ENCODE data around the gene PRKG1.
"Not testable (repeated sequence)": the region's sequence is repeated elsewhere in the genome, so short reads cannot be mapped to it uniquely, and the experiment has no call there.

Gene PRKG1

DNA sequence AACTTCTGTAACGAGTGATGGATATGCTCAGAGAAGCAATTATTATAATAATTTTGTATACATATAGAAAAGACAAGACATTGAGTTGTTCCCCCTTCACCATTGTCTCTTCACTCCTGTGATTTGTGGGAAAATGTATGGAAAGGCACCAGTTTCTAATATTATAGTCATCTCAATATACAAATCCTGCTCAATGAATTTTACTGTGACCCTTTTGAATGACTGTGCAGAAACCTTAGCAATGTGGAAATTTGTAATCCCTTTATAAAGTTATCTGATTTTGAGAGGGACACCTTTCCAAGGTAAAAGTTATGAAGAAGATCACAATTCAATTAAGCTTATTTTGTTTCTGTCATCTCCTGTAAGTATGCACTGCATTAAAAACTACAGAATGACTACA lies 1165.5 kb downstream of the PRKG1 start:
- DNase-seq: no peak
- no peaks in the 10 kb centered on the region for H3K36me3 ChIP-seq (ENCODE audit: control insufficient read depth in 4 of 4, insufficient read depth in 4 of 4, low read length in 3 of 4)
- H3K4me3 ChIP-seq (ENCODE audit: control insufficient read depth in 1 of 7, extremely low read depth in 1 of 7, insufficient read depth in 4 of 7, low read depth in 2 of 7, low read length in 6 of 7): no peak overlapping the region
- no peaks in the 10 kb centered on the region for H3K4me1 ChIP-seq (ENCODE audit: control extremely low read depth in 1 of 4, control insufficient read depth in 4 of 4, insufficient read depth in 4 of 4, low read length in 3 of 4)
- WGBS (ENCODE audit: insufficient coverage): no CpG with 5 or more reads among the region's 1 CpG
- H3K27me3 ChIP-seq (replicated peaks in 2 of 5; ENCODE audit: control insufficient read depth in 4 of 5, insufficient read depth in 5 of 5, low read length in 4 of 5): no peaks in the 10 kb centered on the region
- ChIA-PET POLR2A (no interaction called here), CTCF (no interaction called here)
- H3K9me3 ChIP-seq (ENCODE audit: control extremely low read depth in 1 of 5, control insufficient read depth in 4 of 5, insufficient read depth in 2 of 5, low read depth in 1 of 5, low read length in 4 of 5): no peaks in the 10 kb centered on the region
- H3K27ac ChIP-seq (ENCODE audit: insufficient read depth in 1 of 2, low read depth in 1 of 2, low read length in 2 of 2, poor library complexity in 1 of 2, severe bottlenecking in 2 of 2): no peak overlapping the region

GRCh38 chr10:52245547-52245946 lies 1171.3 kb downstream of the PRKG1 start:
- 100% methylated on average over 2 of the region's 2 CpGs for WGBS (ENCODE audit: insufficient coverage)
- H3K36me3 ChIP-seq (ENCODE audit: control insufficient read depth in 4 of 4, insufficient read depth in 4 of 4, low read length in 3 of 4): no peaks in the 10 kb centered on the region
- no peak overlapping the region for H3K4me3 ChIP-seq (ENCODE audit: control insufficient read depth in 1 of 7, extremely low read depth in 1 of 7, insufficient read depth in 4 of 7, low read depth in 2 of 7, low read length in 6 of 7)
- no peaks in the 10 kb centered on the region for H3K4me1 ChIP-seq (ENCODE audit: control extremely low read depth in 1 of 4, control insufficient read depth in 4 of 4, insufficient read depth in 4 of 4, low read length in 3 of 4)
- H3K27me3 ChIP-seq (replicated peaks in 2 of 5; ENCODE audit: control insufficient read depth in 4 of 5, insufficient read depth in 5 of 5, low read length in 4 of 5): no peaks in the 10 kb centered on the region
- H3K27ac ChIP-seq (ENCODE audit: insufficient read depth in 1 of 2, low read depth in 1 of 2, low read length in 2 of 2, poor library complexity in 1 of 2, severe bottlenecking in 2 of 2): no peak overlapping the region
- H3K9me3 ChIP-seq (ENCODE audit: control extremely low read depth in 1 of 5, control insufficient read depth in 4 of 5, insufficient read depth in 2 of 5, low read depth in 1 of 5, low read length in 4 of 5): no peaks in the 10 kb centered on the region
- ChIA-PET CTCF (no interaction called here), POLR2A (no interaction called here)
- no peak for DNase-seq

DNA sequence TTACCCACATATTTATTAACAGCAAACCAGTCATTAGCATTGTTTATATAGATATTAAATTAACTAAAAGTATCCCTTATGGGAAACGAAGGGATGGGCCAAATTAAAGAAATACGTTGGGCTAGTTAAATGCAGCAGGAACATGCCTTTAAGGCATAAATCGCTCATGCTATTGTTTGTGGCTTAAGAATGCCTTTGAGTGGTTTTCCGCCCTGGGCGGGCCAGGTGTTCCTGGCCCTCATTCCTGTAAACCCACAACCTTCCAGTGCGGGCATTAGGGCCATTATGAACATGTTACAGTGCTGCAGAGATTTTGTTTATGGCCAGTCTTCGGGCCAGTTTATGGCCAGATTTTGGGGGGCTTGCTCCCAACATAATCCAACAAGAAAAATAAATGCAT lies 1173.6 kb downstream of the PRKG1 start:
- POLR2A ChIA-PET; H3K36me3 ChIP-seq (ENCODE audit: control insufficient read depth in 4 of 4, insufficient read depth in 4 of 4, low read length in 3 of 4); CTCF ChIA-PET; DNase-seq; H3K9me3 ChIP-seq (ENCODE audit: control extremely low read depth in 1 of 5, control insufficient read depth in 4 of 5, insufficient read depth in 2 of 5, low read depth in 1 of 5, low read length in 4 of 5); H3K27ac ChIP-seq (ENCODE audit: insufficient read depth in 1 of 2, low read depth in 1 of 2, low read length in 2 of 2, poor library complexity in 1 of 2, severe bottlenecking in 2 of 2); H3K4me1 ChIP-seq (ENCODE audit: control extremely low read depth in 1 of 4, control insufficient read depth in 4 of 4, insufficient read depth in 4 of 4, low read length in 3 of 4); H3K4me3 ChIP-seq (ENCODE audit: control insufficient read depth in 1 of 7, extremely low read depth in 1 of 7, insufficient read depth in 4 of 7, low read depth in 2 of 7, low read length in 6 of 7); H3K27me3 ChIP-seq (replicated peaks in 2 of 5; ENCODE audit: control insufficient read depth in 4 of 5, insufficient read depth in 5 of 5, low read length in 4 of 5): not testable (repeated sequence)
- WGBS (ENCODE audit: insufficient coverage): 100% methylated on average over 4 of the region's 7 CpGs

DNA sequence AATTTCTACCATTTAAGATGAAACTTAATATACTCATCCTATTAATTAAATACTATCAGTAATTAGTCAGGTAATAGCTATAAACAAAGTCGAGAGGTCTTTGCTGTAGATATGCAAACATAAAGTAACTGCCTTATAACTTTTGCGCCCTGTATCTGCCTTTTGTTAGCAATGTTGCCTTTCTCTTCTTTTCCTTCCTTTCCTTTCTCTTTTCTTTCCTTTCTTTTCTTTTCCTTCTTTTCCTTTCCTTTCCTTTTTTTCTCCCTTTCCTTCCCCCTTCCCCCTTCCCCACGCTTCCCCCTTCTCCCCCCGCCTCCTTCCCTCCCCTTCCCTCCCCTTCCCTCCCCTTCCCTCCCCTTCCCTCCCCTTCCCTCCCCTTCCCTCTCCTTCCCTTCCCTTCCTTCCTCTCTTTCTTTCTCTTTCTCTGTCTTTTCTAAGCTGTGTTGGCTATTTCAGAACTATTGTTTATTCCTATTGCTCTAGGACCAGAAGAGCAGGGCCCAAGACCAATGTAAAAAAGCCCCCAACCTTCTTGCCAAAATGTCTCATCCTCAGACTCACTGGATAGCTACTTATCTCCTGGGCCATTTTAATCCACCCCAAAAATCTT lies 1174.5 kb downstream of the PRKG1 start:
- POLR2A ChIA-PET: no interaction called here
- Histone ChIP-seq H3K36me3 (ENCODE audit: control insufficient read depth in 4 of 4, insufficient read depth in 4 of 4, low read length in 3 of 4) (no peaks in the 10 kb centered on the region), H3K9me3 (ENCODE audit: control extremely low read depth in 1 of 5, control insufficient read depth in 4 of 5, insufficient read depth in 2 of 5, low read depth in 1 of 5, low read length in 4 of 5) (no peaks in the 10 kb centered on the region), H3K4me1 (ENCODE audit: control extremely low read depth in 1 of 4, control insufficient read depth in 4 of 4, insufficient read depth in 4 of 4, low read length in 3 of 4) (no peaks in the 10 kb centered on the region), H3K27me3 (replicated peaks in 2 of 5; ENCODE audit: control insufficient read depth in 4 of 5, insufficient read depth in 5 of 5, low read length in 4 of 5) (no peaks in the 10 kb centered on the region), H3K27ac (ENCODE audit: insufficient read depth in 1 of 2, low read depth in 1 of 2, low read length in 2 of 2, poor library complexity in 1 of 2, severe bottlenecking in 2 of 2) (no peak overlapping the region), H3K4me3 (ENCODE audit: control insufficient read depth in 1 of 7, extremely low read depth in 1 of 7, insufficient read depth in 4 of 7, low read depth in 2 of 7, low read length in 6 of 7) (no peak overlapping the region)
- CTCF ChIA-PET: no interaction called here
- DNase-seq: no peak
- WGBS (ENCODE audit: insufficient coverage): 80% methylated on average over 1 of the region's 4 CpGs

GRCh38 chr10:52249850-52250395 lies 1175.6 kb downstream of the PRKG1 start:
- H3K4me3 ChIP-seq (ENCODE audit: control insufficient read depth in 1 of 7, extremely low read depth in 1 of 7, insufficient read depth in 4 of 7, low read depth in 2 of 7, low read length in 6 of 7): no peak overlapping the region
- no peak for DNase-seq
- no peaks in the 10 kb centered on the region for H3K4me1 ChIP-seq (ENCODE audit: control extremely low read depth in 1 of 4, control insufficient read depth in 4 of 4, insufficient read depth in 4 of 4, low read length in 3 of 4)
- no peaks in the 10 kb centered on the region for H3K9me3 ChIP-seq (ENCODE audit: control extremely low read depth in 1 of 5, control insufficient read depth in 4 of 5, insufficient read depth in 2 of 5, low read depth in 1 of 5, low read length in 4 of 5)
- CTCF ChIA-PET: no interaction called here
- no peaks in the 10 kb centered on the region for H3K27me3 ChIP-seq (replicated peaks in 2 of 5; ENCODE audit: control insufficient read depth in 4 of 5, insufficient read depth in 5 of 5, low read length in 4 of 5)
- WGBS (ENCODE audit: insufficient coverage): 88% methylated on average over 5 of the region's 6 CpGs
- no peak overlapping the region for H3K27ac ChIP-seq (ENCODE audit: insufficient read depth in 1 of 2, low read depth in 1 of 2, low read length in 2 of 2, poor library complexity in 1 of 2, severe bottlenecking in 2 of 2)
- H3K36me3 ChIP-seq (ENCODE audit: control insufficient read depth in 4 of 4, insufficient read depth in 4 of 4, low read length in 3 of 4): no peaks in the 10 kb centered on the region
- POLR2A ChIA-PET: interaction anchor here (0.6 kb wide), 1 partner anchor 1080 kb away, joined by 3 read pairs; no protein-coding TSS in a partner anchor

GRCh38 chr10:52250510-52250909 lies 1176.2 kb downstream of the PRKG1 start:
- POLR2A ChIA-PET: interaction anchor here (0.6 kb wide), 1 partner anchor 1079 kb away, joined by 3 read pairs; no protein-coding TSS in a partner anchor
- WGBS (ENCODE audit: insufficient coverage): 100% methylated on average over 1 of the region's 3 CpGs
- H3K4me1 ChIP-seq (ENCODE audit: control extremely low read depth in 1 of 4, control insufficient read depth in 4 of 4, insufficient read depth in 4 of 4, low read length in 3 of 4): no peaks in the 10 kb centered on the region
- no peaks in the 10 kb centered on the region for H3K9me3 ChIP-seq (ENCODE audit: control extremely low read depth in 1 of 5, control insufficient read depth in 4 of 5, insufficient read depth in 2 of 5, low read depth in 1 of 5, low read length in 4 of 5)
- CTCF ChIA-PET: no interaction called here
- no peak for DNase-seq
- H3K27ac ChIP-seq (ENCODE audit: insufficient read depth in 1 of 2, low read depth in 1 of 2, low read length in 2 of 2, poor library complexity in 1 of 2, severe bottlenecking in 2 of 2): no peak overlapping the region
- H3K4me3 ChIP-seq (ENCODE audit: control insufficient read depth in 1 of 7, extremely low read depth in 1 of 7, insufficient read depth in 4 of 7, low read depth in 2 of 7, low read length in 6 of 7): no peak overlapping the region
- H3K27me3 ChIP-seq (replicated peaks in 2 of 5; ENCODE audit: control insufficient read depth in 4 of 5, insufficient read depth in 5 of 5, low read length in 4 of 5): no peaks in the 10 kb centered on the region
- no peaks in the 10 kb centered on the region for H3K36me3 ChIP-seq (ENCODE audit: control insufficient read depth in 4 of 4, insufficient read depth in 4 of 4, low read length in 3 of 4)

DNA sequence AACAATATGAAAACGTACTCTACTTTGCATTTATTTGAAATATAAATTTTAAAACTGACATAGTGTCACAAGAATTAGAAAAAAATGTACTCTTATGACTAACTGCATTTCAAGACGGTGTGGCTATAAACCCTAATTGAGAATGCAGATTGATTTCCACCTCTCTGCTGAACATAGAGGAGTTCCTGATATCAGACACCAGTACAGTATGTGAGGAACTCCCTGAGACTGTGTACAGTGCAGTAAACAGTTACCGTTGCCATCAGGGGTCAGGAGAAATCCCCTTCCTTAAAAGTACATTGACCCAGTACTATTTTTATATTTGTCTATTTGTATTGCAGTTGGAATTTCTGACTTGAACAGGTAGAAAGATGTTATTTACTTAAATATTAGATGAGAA lies 1178.0 kb downstream of the PRKG1 start:
- 100% methylated on average over 2 of the region's 3 CpGs for WGBS (ENCODE audit: insufficient coverage)
- Histone ChIP-seq H3K4me3 (ENCODE audit: control insufficient read depth in 1 of 7, extremely low read depth in 1 of 7, insufficient read depth in 4 of 7, low read depth in 2 of 7, low read length in 6 of 7) (no peak overlapping the region), H3K9me3 (ENCODE audit: control extremely low read depth in 1 of 5, control insufficient read depth in 4 of 5, insufficient read depth in 2 of 5, low read depth in 1 of 5, low read length in 4 of 5) (no peaks in the 10 kb centered on the region), H3K27ac (ENCODE audit: insufficient read depth in 1 of 2, low read depth in 1 of 2, low read length in 2 of 2, poor library complexity in 1 of 2, severe bottlenecking in 2 of 2) (no peak overlapping the region), H3K36me3 (ENCODE audit: control insufficient read depth in 4 of 4, insufficient read depth in 4 of 4, low read length in 3 of 4) (no peaks in the 10 kb centered on the region), H3K4me1 (ENCODE audit: control extremely low read depth in 1 of 4, control insufficient read depth in 4 of 4, insufficient read depth in 4 of 4, low read length in 3 of 4) (peaks cover 0 to 3% (median 1%) of the 10 kb centered on the region in 4 experiments), H3K27me3 (replicated peaks in 2 of 5; ENCODE audit: control insufficient read depth in 4 of 5, insufficient read depth in 5 of 5, low read length in 4 of 5) (no peaks in the 10 kb centered on the region)
- DNase-seq: no peak
- POLR2A ChIA-PET: no interaction called here
- CTCF ChIA-PET: no interaction called here

Data from common myeloid progenitor, CD34-positive (primary cell).